ENCODE measurements around the gene CLCN6.

DNA sequence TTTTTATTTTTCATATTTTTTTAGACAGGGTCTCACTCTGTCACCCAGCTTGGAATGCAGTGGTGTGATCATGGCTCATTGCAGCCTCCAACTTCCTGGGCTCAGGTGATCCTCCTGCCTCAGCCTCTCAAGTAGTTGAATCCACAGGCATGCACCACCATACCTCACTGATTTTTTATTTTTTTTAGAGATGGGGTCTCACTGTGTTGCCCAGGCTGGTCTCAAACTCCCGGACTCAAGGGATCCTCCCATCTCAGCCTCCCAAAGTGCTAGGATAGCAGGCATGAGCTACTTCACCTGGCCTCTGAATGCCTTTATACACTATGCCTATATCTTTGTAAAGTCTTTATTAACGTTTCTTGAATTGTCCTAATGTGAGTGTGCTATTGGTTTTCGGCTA lies 63.1 kb downstream of the CLCN6 start:
- TF ChIP-seq CTCF (optimal IDR thresholded peaks at IDR 0.05 in 1 of 3, IDR thresholded peaks at IDR 0.05 in 1 of 3, conservative IDR thresholded peaks at IDR 0.05 in 1 of 3; ENCODE audit: extremely low read depth in 1 of 3, insufficient read depth in 2 of 3, low read length in 3 of 3) (no peak), EZH2 (IDR thresholded peaks at IDR 0.05; ENCODE audit: low read length) (no peak)

All from keratinocyte (primary cell).